ENCODE measurements around the gene SLCO1A2.

DNA sequence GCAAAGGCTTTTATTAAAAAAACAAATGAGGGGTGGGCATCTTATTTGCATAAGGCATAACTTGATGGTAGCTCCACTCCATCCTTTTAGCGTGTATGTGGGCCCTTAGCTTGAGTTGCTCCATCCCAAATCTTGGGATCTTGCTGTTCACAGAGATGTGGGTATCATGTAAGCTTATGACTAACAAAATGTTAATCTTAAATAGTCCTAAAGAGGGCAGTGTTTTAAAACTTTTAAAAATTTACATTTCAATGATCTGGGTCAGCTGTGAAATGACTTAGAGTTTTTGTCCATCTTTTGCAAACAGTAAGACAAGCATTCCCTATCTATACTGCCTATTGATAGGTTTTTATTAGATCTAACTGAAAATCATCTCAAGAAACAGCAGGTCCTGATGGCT, 86.0 kb downstream of the SLCO1A2 start:
- TF ChIP-seq, protein P1, sequence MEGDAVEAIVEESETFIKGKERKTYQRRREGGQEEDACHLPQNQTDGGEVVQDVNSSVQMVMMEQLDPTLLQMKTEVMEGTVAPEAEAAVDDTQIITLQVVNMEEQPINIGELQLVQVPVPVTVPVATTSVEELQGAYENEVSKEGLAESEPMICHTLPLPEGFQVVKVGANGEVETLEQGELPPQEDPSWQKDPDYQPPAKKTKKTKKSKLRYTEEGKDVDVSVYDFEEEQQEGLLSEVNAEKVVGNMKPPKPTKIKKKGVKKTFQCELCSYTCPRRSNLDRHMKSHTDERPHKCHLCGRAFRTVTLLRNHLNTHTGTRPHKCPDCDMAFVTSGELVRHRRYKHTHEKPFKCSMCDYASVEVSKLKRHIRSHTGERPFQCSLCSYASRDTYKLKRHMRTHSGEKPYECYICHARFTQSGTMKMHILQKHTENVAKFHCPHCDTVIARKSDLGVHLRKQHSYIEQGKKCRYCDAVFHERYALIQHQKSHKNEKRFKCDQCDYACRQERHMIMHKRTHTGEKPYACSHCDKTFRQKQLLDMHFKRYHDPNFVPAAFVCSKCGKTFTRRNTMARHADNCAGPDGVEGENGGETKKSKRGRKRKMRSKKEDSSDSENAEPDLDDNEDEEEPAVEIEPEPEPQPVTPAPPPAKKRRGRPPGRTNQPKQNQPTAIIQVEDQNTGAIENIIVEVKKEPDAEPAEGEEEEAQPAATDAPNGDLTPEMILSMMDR (IDR thresholded peaks at IDR 0.05), result no peak
- no peak for TF ChIP-seq POLR2A (IDR thresholded peaks at IDR 0.05)
- no peak for TF ChIP-seq EP300 (IDR thresholded peaks at IDR 0.05)

All from tibial nerve (tissue), 4 donors.